GM18870 (cell line): Measurements from ENCODE around the gene IP6K2.

Source experiments
- ATAC-seq: cut with Tn5 transposase; IDR thresholded peaks from one replicate; pipeline ENCODE4 v1.9.1; 2021; ENCODE audit warnings: moderate library complexity; ENCODE audit not compliant: unreplicated experiment

The IP6K2 gene

GRCh38 chr3:48692551-48692950, 24.5 kb downstream of the IP6K2 start:
- no peak for ATAC-seq

GRCh38 chr3:48690846-48691458, 26.1 kb downstream of the IP6K2 start:
- no peak for ATAC-seq

- no peak for ATAC-seq
These were observed 27.6 kb downstream of the IP6K2 start for GRCh38 chr3:48689384-48689783.

GRCh38 chr3:48688737-48689075, 28.3 kb downstream of the IP6K2 start:
- ATAC-seq: no peak

GRCh38 chr3:48688032-48688736, 28.8 kb downstream of the IP6K2 start:
- ATAC-seq: no peak

- no peak for ATAC-seq
These were observed 29.8 kb downstream of the IP6K2 start for GRCh38 chr3:48687220-48687678.

- ATAC-seq: no peak
These were observed 30.3 kb downstream of the IP6K2 start for GRCh38 chr3:48686538-48687219.

GRCh38 chr3:48685603-48686511, 31.2 kb downstream of the IP6K2 start, which contains the start of gene NCKIPSD:
NCKIPSD (minus strand) TSS chr3:48685915; CDS start chr3:48685807, 108 bp downstream.
- peak; percentile 59 for ATAC-seq

- no peak for ATAC-seq
These were observed 31.8 kb downstream of the IP6K2 start for GRCh38 chr3:48685293-48685602.

GRCh38 chr3:48684480-48685143, 32.4 kb downstream of the IP6K2 start:
- ATAC-seq: no peak

- ATAC-seq: no peak
These were observed 33.0 kb downstream of the IP6K2 start for GRCh38 chr3:48684054-48684349.

- no peak for ATAC-seq
These were observed 34.2 kb downstream of the IP6K2 start for GRCh38 chr3:48682786-48683185.

GRCh38 chr3:48681974-48682610, 34.9 kb downstream of the IP6K2 start:
- no peak for ATAC-seq

GRCh38 chr3:48681541-48681880, 35.5 kb downstream of the IP6K2 start:
- no peak for ATAC-seq

GRCh38 chr3:48680811-48681540, 36.0 kb downstream of the IP6K2 start:
- ATAC-seq: no peak

GRCh38 chr3:48679411-48680391, 37.3 kb downstream of the IP6K2 start:
- ATAC-seq: no peak

- ATAC-seq: no peak
These were observed 38.2 kb downstream of the IP6K2 start for GRCh38 chr3:48678566-48679380.

GRCh38 chr3:48678056-48678455, 39.0 kb downstream of the IP6K2 start:
- no peak for ATAC-seq
